ENCODE measurements around the gene NUCKS1.

Gene NUCKS1

GRCh38 chr1:205769641-205770365 lies 19.8 kb upstream of the NUCKS1 start:
- no peak for DNase-seq

DNA sequence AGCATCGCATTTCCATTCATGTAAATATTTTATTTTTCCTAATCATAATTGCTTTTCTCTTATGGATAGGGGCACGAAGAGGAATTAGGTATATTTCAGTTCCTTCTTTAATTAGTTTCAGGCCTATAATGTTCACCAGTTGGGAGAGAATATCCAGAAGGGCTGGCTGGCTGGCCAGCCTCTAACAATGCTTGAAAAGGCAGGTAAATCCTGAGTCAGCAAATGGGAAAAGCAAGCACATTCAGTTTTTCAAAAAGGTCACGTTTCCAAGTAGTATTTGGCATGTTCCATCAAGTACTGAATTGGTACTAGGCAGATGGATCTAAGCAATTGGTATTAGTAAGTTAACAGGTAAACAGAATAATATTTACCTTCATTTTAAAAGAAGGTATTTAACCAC lies 17.3 kb upstream of the NUCKS1 start:
- no peak for DNase-seq

- no peak for DNase-seq
These were observed 16.6 kb upstream of the NUCKS1 start for GRCh38 chr1:205766570-205766969.

- no peak for DNase-seq
These were observed 16.1 kb upstream of the NUCKS1 start for GRCh38 chr1:205766038-205766437.

GRCh38 chr1:205764578-205764977 lies 14.6 kb upstream of the NUCKS1 start:
- no peak for DNase-seq

GRCh38 chr1:205763980-205764379 lies 14.0 kb upstream of the NUCKS1 start:
- no peak for DNase-seq

DNA sequence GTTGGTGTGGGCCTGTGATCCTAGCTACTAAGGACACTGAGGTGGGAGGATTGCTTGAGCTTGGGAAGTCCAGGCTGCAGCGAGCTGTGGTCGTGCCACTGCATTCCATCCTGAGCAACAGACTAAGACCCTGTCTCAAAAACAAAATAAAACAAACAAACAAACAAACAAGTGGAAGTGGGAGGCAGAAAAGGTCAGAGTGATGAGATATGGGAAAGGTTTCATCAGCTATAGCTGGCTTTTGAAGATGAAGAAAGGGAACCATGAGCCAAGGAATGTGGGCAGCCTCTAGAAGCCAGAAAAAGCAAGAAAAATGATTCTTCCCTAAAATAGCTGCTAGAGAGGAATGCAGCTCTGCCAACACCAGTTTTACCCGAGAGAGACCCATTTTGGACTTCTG lies 10.6 kb upstream of the NUCKS1 start:
- DNase-seq, result no peak

DNA sequence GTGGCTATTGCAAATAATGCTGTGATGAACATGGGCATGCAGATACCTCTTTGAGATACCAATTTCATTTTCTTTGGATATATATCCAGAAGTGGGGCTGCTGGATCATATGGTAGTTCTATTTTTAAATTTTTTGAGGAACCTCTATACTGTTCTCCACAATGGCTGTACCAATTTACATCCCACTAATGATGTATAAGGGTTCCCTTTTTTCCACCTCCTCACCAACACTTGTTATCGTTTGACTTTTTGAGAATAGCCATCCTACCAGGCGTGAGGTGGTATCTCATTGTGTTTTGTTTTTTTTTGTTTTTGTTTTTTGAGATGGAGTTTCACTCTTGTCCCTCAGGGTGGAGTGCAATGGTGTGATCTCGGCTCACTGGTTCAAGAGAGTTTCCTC lies 6.6 kb upstream of the NUCKS1 start:
- DNase-seq, result no peak

DNA sequence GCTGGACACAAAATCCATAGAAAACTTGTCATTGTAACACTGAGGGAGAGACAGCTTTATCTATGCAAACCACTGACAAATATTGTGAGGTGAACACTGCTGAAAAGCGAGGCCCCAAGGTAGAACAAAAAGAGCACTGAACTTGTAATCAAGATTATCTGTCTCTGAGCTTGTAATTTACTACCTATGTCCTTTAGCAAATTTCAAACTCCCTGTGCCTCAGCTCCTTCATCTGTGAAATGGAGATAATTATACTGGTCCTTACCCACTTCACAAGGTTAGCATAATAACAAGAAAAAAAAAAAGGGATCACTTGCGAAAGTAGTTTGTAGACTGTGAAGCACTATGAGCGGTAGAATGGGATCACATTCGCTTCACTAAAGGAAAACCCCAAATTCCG lies 4.9 kb upstream of the NUCKS1 start:
- no peak for DNase-seq

DNA sequence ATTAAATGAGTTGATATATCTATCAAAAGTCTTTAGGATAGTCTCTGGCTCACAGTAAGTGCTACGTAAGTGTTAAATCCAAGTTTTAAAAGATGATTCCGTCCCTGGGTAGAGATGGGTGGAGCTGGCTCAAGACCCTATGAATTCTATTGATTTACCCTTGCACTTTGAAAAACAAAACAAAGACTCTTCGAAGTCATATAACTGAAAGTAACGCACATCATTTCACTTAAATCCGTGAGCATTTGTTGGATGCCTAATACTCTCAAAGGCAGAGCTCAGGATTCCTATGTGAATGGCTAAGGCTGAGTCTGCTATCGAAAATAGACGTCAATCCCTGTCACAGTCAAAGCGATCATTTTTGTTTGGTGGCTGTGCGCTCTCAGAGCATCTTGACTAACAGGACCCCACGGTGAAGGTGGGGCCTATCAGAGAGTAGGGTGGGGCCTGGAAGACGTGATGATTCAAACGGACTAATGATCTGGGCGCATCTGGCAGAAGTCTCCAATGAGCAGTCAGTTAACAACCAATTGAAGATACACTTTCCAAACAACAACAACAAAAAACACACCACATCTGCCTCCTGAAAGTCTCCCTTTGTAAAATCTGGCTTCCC lies 1.2 kb upstream of the NUCKS1 start:
- no peak for DNase-seq

DNA sequence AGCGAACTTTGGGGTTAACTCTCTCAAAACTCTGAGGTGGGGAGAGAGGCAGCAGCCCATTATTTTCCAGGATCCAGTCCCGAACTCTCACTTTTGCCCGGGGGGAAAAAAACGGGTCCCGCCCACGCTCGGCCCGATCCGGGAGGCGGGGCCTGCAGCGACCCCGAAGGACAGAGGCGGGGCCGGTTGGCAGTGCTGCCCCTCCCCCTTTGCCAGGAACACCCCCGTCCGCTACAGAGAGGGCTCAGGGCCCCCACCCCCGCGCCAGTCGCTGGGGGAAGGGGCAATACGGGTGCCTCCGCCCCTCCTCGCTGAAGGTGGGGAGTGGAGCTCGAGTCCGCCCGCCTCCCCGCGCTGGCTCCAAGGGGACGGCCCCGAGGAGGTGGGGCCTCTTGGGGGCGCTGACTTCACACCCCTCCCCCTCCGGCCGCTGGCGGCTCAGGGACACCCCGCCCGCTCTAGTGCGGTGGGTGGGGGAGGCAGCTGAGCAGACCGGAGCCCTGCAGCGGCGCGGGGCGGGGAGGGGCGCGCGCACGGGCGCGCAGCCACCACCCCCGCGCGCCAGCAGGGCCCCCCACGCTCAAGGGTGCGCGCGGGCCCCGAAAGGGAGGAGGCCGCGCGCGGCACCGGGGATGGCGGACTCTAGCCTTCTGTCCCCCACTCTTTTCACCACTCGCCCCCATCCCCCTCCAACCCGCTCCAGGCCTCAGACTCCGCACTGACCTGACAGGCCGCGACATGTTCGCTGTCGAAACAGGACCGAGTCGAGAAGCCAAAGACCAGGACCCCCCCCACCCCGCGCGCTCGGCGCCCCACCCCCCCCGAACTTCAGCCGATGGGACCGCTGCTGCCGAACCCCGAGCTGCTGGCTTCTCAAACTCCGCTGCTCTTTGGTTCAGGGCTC lies 496 bp downstream of the NUCKS1 start:
- DNase-seq, result peak; percentile 90

DNA sequence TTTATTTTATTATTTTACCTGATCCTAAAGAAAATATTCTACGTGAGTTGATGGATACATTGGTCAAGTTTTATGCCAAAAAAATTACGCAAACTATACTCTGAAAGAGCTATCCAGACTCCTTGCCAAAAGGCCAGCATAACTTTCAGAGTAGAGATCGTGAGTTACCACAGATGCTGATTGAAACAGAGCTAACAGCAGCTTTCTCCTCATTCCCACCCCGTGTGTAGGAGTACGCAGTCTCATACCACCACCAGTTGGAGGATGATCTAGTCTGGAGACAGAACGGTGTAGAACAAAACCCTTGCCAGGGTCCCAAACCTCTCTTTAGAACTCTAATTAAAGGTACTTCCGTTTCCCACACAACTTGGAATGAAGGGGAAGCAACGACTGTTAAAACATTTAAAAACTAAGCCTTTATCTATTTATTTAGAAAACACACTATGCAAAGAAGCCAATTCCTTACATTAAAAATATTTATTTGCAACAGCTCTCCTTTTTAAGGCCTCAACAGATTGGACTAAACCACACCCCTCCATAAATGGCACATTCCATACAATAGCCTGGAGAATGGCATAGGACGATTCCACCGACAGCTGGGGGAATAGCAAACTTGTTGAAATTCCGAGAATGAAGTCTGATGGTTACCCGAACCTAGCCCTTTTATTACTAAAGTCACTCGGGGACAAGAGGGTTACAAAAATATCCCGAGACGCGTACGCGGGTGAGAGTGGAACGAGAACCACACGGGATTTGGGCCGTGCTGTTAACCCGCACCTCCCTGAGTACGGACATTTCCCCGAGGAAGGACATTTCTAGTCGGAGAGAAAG lies 1.4 kb downstream of the NUCKS1 start:
- peak; percentile 61 for DNase-seq

DNA sequence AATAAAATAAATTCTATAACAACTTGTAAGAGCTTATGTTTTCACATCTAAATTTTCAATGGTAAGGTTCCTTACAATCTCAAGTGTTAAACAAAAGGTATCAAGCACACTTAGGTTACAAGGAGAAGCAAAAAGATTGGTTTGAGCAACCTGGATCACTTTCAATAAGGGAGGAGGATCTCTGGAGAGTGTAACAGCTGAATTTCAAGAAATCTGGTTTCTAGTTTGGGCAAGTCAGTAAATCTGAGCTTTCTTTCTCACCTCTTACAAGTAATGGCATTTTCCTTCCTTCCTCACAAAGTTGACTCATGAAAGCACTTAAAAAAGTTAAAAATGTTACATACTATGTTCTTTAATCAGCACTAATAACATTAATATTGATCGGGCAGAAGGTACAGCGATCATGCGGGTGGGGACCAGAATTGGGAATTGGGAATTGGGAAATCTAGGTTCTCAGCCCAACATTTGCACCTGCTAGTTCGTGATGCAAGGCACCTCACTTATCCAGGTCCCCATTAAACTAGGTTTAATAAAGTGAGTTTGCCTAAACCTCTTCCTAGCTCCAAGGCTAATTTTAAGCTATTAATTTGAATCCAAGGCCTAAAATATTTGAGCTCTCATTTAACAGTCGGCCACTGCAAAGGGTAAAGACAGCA lies 3.1 kb downstream of the NUCKS1 start:
- DNase-seq, result no peak

DNA sequence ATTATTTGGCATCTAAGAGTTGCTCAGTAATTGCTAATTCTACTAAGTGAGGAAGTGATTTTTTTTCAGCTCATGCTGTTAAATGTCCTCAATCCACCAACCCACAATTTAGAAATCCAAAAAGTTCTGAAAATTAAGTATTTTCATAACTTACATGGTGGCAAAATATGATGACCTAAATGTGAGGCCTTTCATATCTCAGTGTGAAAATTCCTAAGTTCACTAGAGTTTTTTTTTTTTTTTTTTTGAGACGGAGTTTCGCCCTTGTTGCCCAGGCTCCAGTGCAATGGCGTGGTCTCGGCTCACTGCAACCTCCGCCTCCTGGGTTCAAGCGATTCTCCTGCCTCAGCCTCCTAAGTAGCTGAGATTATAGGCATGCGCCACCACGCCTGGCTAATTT lies 5.6 kb downstream of the NUCKS1 start:
- DNase-seq, result no peak

- no peak for DNase-seq
These were observed 6.0 kb downstream of the NUCKS1 start for GRCh38 chr1:205743977-205744376.

DNA sequence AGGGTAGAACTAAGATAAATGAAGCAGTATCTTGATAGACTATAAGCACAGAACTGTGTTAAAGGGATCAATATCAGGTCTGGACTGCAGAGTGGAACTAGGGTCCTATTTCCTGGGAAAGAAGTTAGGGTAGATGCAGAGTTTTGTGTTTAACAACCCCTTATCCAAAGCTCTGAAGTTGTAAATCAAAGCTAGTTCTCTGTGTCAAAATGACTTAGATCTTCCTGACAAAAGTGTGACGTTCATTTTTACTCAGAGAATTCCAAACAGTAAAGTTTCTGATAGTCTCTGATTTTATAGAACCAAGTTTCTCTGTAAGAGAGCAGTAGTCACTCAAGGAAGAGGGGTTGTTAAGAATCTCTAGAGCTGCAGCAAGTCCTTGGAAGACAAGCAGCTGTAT lies 8.3 kb downstream of the NUCKS1 start:
- no peak for DNase-seq

DNA sequence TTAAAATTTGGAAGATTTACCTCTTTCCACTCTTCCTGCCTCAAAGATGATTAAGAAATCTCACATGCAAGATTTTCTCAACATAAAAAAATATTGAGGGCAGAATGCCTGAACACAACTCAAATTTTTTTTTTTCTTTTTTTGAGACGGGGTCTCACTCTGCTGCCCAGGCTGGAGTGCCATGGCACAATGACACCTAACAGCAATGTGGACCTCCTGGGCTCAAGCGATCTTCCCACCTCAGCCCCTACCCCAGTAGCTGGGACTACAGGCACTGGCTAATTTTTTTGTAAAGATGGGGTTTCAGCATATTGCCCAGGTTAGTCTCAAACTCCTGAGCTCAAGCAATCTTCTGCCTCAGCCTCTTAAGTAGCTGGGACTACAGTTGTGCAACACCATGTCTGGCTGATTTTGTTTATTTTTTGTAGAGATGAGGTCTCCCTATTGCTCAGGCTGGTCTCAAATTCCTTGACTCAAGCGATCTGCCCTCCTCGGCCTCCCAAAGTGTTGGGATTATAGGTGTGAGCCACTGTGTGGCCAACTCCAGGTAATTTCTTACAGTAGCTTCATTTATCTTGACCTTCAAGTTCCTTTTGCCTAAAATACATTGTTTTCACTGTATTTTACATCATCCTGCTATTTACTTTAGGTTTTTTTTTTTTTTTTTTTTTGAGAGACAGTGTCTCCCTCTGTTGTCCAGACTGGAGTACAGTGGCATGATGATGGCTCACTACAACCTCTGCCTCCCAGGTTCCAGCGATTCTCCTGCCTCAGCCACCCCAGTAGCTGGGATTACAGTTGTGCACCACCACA lies 10.4 kb downstream of the NUCKS1 start:
- no peak for DNase-seq

GRCh38 chr1:205735218-205735617 lies 14.8 kb downstream of the NUCKS1 start:
- no peak for DNase-seq

GRCh38 chr1:205733438-205734175 lies 16.4 kb downstream of the NUCKS1 start:
- DNase-seq, result no peak

- no peak for DNase-seq
These were observed 19.9 kb downstream of the NUCKS1 start for GRCh38 chr1:205729945-205730610.

Data from NCI-H2107 (cell line).